GM23248 (cell line): ENCODE results near the gene CLCA1. TPM values are rescaled to one million over a fixed set of nuclear protein-coding genes. Genes with fewer than 3 reads are reported as not detected.

Experiments
- DNase-seq: peaks from one replicate; pipeline ENCODE4 v3.0.0-alpha.2; 2015
- H2AFZ ChIP-seq: fragments of 200-600 bp; sonication (generic); 2 replicates; pipeline ENCODE4 v1.6.1; 2016; ENCODE audit warnings: antibody characterized with exemption
- H3F3A ChIP-seq: fragments of 200-600 bp; sonication (generic); 2 replicates; pipeline ENCODE4 v1.6.1; 2016; ENCODE audit warnings: mild to moderate bottlenecking, antibody characterized with exemption, mixed run types; ENCODE audit not compliant: insufficient read depth
- H3K27ac ChIP-seq: fragments of 200-600 bp; sonication (generic); 2 replicates; pipeline ENCODE4 v1.5.1; 2016; ENCODE audit warnings: mild to moderate bottlenecking
- H3K27me3 ChIP-seq: fragments of 200-600 bp; sonication (generic); replicated peaks from 2 replicates; pipeline ENCODE4 v1.6.1; 2016; ENCODE audit warnings: mild to moderate bottlenecking; ENCODE audit not compliant: insufficient read depth
- H3K36me3 ChIP-seq: fragments of 200-600 bp; sonication (generic); 2 replicates; pipeline ENCODE4 v1.6.1; 2016; ENCODE audit warnings: low read depth, mild to moderate bottlenecking
- H3K4me1 ChIP-seq: fragments of 200-600 bp; sonication (generic); 2 replicates; pipeline ENCODE4 v1.6.1; 2016; ENCODE audit warnings: mild to moderate bottlenecking; ENCODE audit not compliant: insufficient read depth
- H3K4me2 ChIP-seq: fragments of 200-600 bp; sonication (generic); one replicate; pipeline ENCODE4 v1.6.1; 2016; ENCODE audit warnings: mild to moderate bottlenecking; ENCODE audit not compliant: unreplicated experiment
- H3K4me3 ChIP-seq: fragments of 200-600 bp; sonication (generic); 2 replicates; pipeline ENCODE4 v1.5.1; 2016; ENCODE audit warnings: mild to moderate bottlenecking
- H3K79me2 ChIP-seq: fragments of 200-600 bp; sonication (generic); 2 replicates; pipeline ENCODE4 v1.6.1; 2016; ENCODE audit warnings: mild to moderate bottlenecking; ENCODE audit not compliant: insufficient read depth
- H3K9ac ChIP-seq: fragments of 200-600 bp; sonication (generic); 2 replicates; pipeline ENCODE4 v1.6.1; 2016; ENCODE audit warnings: mild to moderate bottlenecking
- H3K9me2 ChIP-seq: fragments of 200-600 bp; sonication (generic); 2 replicates; pipeline ENCODE4 v1.6.1; 2016; ENCODE audit warnings: mixed run types, mild to moderate bottlenecking, moderate library complexity; ENCODE audit not compliant: insufficient read depth
- H3K9me3 ChIP-seq: fragments of 200-600 bp; sonication (generic); one replicate; pipeline ENCODE4 v1.6.1; 2017; ENCODE audit warnings: low read depth
- H4K20me1 ChIP-seq: fragments of 200-600 bp; sonication (generic); 2 replicates; pipeline ENCODE4 v1.6.0; 2016; ENCODE audit not compliant: insufficient read depth
- EZH2 ChIP-seq: fragments of 200-600 bp; sonication (generic); IDR thresholded peaks from 2 replicates; pipeline ENCODE4 v1.6.1; 2018; ENCODE audit warnings: antibody characterized with exemption, mild to moderate bottlenecking; ENCODE audit not compliant: insufficient read depth, poor library complexity, severe bottlenecking
- EZH2phosphoT487 ChIP-seq: fragments of 200-600 bp; sonication (generic); IDR thresholded peaks from 2 replicates; pipeline ENCODE4 v1.6.1; 2018; ENCODE audit warnings: antibody characterized with exemption, moderate library complexity, mild to moderate bottlenecking, low read depth; ENCODE audit not compliant: insufficient read depth
- WGBS, 2 experiments: methylation state at CpG; one replicate each; pipeline ENCODE4 v1.1.6; 2015 to 2017; ENCODE audit warnings: low lambda C conversion rate in 2 of 2, low coverage in 1 of 2; ENCODE audit errors: missing lambda C conversion rate in 2 of 2; 5-methylcytosine and 5-hydroxymethylcytosine counted together
- in situ Hi-C: fragments of 300-500 bp; cut with MboI; formaldehyde crosslinking; loops from 2 replicates; pipeline ENCODE4 v1.15.0; 2020
- polyA plus RNA-seq: library from polyadenylated mRNA; unstranded; fragments of >200 nt; fragmentation: Nextera tagmentation; extraction: Ambion mirVana; gene quantifications from 2 replicates; pipeline ENCODE4 v1.2.1, GENCODE V29; 2016
- total RNA-seq: library from RNA; depleted of rRNA; stranded (reverse); fragments of >200 nt; shearing (Covaris generic); gene quantifications from 2 replicates; pipeline ENCODE4 v1.2.3, GENCODE V29; 2014

The CLCA1 gene
- total and polyA plus RNA-seq, 2 experiments from 2014 or later, result not detected

- H3K27me3 ChIP-seq, result no peaks in the 10 kb centered on the region
- H3F3A ChIP-seq, result peaks cover 19% of the 10 kb centered on the region
- no peak overlapping the region for H3K4me3 ChIP-seq
- H3K9me3 ChIP-seq, result no peaks in the 10 kb centered on the region
- H2AFZ ChIP-seq, result no peak overlapping the region
- DNase-seq, result no peak
- H3K27ac ChIP-seq, result no peak overlapping the region
- in situ Hi-C loops, result no loop called here
- no peaks in the 10 kb centered on the region for H3K79me2 ChIP-seq
- TF ChIP-seq EZH2phosphoT487, result no peak
- TF ChIP-seq EZH2, result no peak
- H3K4me2 ChIP-seq, result no peak overlapping the region
- H3K9ac ChIP-seq, result no peak overlapping the region
- no peaks in the 10 kb centered on the region for H3K36me3 ChIP-seq
- H3K9me2 ChIP-seq, result no peaks in the 10 kb centered on the region
- no peaks in the 10 kb centered on the region for H4K20me1 ChIP-seq
- H3K4me1 ChIP-seq, result peaks cover 18% of the 10 kb centered on the region
Observed at GRCh38 chr1:86434059-86434458, 34.7 kb upstream of the CLCA1 start.

- Histone ChIP-seq H3F3A (peaks cover 8% of the 10 kb centered on the region), H3K9me2 (no peaks in the 10 kb centered on the region), H3K79me2 (no peaks in the 10 kb centered on the region), H3K4me2 (no peak overlapping the region), H3K4me1 (peaks cover 7% of the 10 kb centered on the region), H3K36me3 (no peaks in the 10 kb centered on the region), H4K20me1 (no peaks in the 10 kb centered on the region), H3K9ac (no peak overlapping the region), H3K4me3 (no peak overlapping the region), H2AFZ (no peak overlapping the region), H3K27me3 (no peaks in the 10 kb centered on the region), H3K9me3 (no peaks in the 10 kb centered on the region), H3K27ac (no peak overlapping the region)
- TF ChIP-seq EZH2phosphoT487 (no peak), EZH2 (no peak)
- in situ Hi-C loops, result no loop called here
- no peak for DNase-seq
- 54 to 64% methylated on average over 2 of the region's 2 CpGs for WGBS, 2 experiments
Observed at GRCh38 chr1:86435327-86435726, 33.4 kb upstream of the CLCA1 start.

GRCh38 chr1:86436041-86436440 is 32.7 kb upstream of the CLCA1 start:
- TF ChIP-seq EZH2, result no peak
- no peak for TF ChIP-seq EZH2phosphoT487
- Histone ChIP-seq H3K36me3 (no peaks in the 10 kb centered on the region), H3K4me2 (no peak overlapping the region), H3K9me2 (no peaks in the 10 kb centered on the region), H3K9ac (no peak overlapping the region), H3K27ac (no peak overlapping the region), H3F3A (peaks cover 1% of the 10 kb centered on the region; the same call in 1 of the 2 replicates), H4K20me1 (no peaks in the 10 kb centered on the region), H3K79me2 (no peaks in the 10 kb centered on the region), H3K4me3 (no peak overlapping the region), H3K4me1 (no peaks in the 10 kb centered on the region), H3K9me3 (no peaks in the 10 kb centered on the region), H2AFZ (no peak overlapping the region), H3K27me3 (no peaks in the 10 kb centered on the region)
- in situ Hi-C loops, result no loop called here
- WGBS, 2 experiments, result 97% methylated on average over 2 of the region's 2 CpGs
- DNase-seq, result no peak

DNA sequence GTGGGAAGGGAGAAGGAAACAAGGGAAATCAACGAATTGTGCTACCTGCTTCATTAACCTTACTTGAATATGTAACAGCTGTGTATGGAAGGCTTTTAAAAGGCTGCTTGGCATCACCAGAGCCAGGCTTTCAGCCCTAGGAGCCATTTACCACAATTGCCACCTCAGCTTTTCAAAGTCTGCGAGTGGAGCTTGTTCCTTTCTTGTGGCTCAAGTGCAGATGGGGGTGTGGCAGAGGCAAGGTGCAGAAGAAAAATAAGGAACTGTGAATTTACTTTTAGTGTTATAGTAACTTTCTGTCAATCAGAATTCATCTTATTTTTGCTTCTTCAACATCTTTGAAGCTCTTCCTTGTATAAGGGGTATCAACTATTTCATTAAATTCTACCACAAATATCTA is 27.1 kb upstream of the CLCA1 start:
- DNase-seq, result no peak
- H3K4me1 ChIP-seq, result no peaks in the 10 kb centered on the region

GRCh38 chr1:86441997-86442396 is 26.7 kb upstream of the CLCA1 start:
- no peak for TF ChIP-seq EZH2
- TF ChIP-seq EZH2phosphoT487, result no peak
- Histone ChIP-seq H3K4me2 (no peak overlapping the region), H3K9ac (no peak overlapping the region), H3K9me3 (no peaks in the 10 kb centered on the region), H4K20me1 (no peaks in the 10 kb centered on the region), H3F3A (no peaks in the 10 kb centered on the region), H3K36me3 (no peaks in the 10 kb centered on the region), H3K27me3 (no peaks in the 10 kb centered on the region), H3K27ac (no peak overlapping the region), H2AFZ (no peak overlapping the region), H3K4me1 (no peaks in the 10 kb centered on the region), H3K4me3 (no peak overlapping the region), H3K79me2 (no peaks in the 10 kb centered on the region), H3K9me2 (no peaks in the 10 kb centered on the region)
- 6 to 11% methylated on average over 1 of the region's 1 CpG for WGBS, 2 experiments
- in situ Hi-C loops, result no loop called here
- no peak for DNase-seq

More for the DNA sequence above, 27.1 kb upstream of the CLCA1 start:
- Histone ChIP-seq H2AFZ (no peak overlapping the region), H3F3A (no peaks in the 10 kb centered on the region), H3K27me3 (no peaks in the 10 kb centered on the region), H4K20me1 (no peaks in the 10 kb centered on the region), H3K79me2 (no peaks in the 10 kb centered on the region), H3K9me2 (no peaks in the 10 kb centered on the region), H3K27ac (no peak overlapping the region), H3K9ac (no peak overlapping the region), H3K4me3 (no peak overlapping the region), H3K9me3 (no peaks in the 10 kb centered on the region), H3K36me3 (no peaks in the 10 kb centered on the region), H3K4me2 (no peak overlapping the region)
- in situ Hi-C loops, result no loop called here
- TF ChIP-seq EZH2 (no peak), EZH2phosphoT487 (no peak)
- 64% methylated on average over 2 of the region's 2 CpGs for WGBS, 2 experiments
